GM18498 (cell line): Measurements from ENCODE around the gene SCRT2.

Experiments used
- ATAC-seq: cut with Tn5 transposase; IDR thresholded peaks from one replicate; pipeline ENCODE4 v1.9.1; 2021; ENCODE audit warnings: mild to moderate bottlenecking, moderate library complexity; ENCODE audit not compliant: unreplicated experiment

Gene SCRT2

DNA sequence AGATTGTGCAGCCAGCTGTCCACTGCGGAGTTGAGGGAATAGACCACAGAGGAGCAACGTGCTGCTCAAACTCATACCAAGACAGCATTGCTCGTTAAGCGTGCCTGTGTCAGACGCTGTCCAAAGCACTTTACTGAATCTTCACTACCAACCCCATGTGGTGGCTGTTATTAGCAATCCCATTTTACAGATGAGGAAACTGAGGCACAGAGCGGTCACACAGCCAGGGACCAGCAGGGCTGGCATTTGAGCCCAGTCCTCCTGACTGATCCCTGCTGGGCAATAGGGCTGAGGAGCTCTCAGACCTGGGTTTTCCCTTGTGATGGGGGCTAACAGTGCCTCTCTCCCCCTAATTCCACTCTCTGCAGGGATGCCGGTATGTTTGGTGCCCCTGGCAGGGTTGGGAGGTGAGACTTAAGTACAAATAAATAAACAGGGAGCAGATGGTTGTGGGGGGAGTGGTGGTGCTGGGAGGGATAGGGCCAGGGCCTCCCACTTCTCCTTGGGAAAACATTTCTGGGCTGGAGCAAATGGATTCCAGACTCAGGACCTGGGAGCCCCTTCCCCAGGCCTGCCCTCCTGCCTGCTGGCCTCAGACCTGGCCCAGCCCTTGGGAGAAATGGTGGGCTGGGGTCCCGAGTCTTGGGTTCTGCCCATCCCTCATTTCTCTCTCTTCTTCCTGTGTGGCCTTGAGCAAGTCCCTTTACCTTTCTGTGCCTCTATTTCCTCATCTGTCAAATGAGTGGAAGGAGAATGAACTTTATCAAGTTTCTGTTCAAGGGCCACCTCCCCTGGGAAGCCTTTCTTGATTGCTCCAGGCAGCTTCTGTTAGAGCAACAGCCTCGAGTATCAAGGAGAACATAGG is 40.3 kb downstream of the SCRT2 start:
- ATAC-seq, result no peak

DNA sequence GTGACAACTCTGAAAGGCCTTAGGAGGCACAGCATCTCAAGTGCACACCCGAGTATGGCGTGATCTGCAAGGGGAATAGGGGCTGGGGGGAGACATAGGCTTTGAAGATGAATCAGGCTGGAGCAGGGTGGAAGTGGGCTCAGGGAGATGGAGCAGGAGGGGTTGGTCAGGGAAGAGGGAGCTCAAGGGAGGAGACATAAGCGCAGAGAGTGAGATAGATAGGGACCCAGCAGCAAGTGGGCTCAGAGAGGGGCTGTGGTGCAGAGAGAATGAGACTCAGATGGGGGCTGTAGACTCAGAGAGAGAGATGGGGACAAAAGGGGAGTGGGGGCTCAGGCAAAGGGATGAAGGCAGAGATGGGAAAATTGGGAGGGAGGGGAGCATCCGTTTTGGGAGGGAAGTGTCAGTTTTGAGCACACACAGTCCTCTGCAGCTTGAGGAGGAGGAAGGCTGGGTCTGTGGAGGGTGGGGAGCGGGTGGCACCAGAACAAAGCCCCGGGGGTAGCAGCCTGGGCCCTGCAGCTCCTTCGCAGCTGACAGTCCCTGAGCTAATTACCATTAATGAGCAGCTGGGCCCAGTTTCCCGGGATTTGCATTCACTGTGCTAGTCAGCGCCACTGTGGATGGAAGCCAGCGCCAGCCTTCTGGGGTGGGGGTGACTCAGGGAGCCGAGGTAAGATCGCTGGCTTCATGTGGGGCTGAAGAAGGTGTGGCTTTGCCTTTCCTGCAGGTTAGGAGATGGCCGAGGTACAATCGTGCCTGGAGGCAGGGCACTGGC is 41.3 kb downstream of the SCRT2 start:
- ATAC-seq, result no peak

DNA sequence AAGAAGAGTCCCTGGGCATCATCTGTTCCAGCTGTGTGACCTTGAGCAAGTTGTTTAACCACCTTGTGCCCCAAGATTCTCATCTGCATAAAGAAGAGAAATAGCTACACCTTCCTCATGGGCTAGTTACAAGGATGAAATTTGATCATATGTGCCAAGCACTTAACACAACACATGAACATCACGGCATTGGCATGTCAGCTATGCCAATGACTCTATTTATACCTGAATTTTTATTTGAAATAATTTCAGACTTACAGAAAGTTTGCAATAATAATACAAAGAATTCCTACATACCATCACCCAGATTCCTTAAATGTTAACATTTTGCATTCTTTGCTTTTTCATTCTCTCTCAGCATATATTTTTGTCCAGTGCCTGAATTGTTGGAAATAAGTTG is 44.5 kb downstream of the SCRT2 start:
- ATAC-seq, result no peak

DNA sequence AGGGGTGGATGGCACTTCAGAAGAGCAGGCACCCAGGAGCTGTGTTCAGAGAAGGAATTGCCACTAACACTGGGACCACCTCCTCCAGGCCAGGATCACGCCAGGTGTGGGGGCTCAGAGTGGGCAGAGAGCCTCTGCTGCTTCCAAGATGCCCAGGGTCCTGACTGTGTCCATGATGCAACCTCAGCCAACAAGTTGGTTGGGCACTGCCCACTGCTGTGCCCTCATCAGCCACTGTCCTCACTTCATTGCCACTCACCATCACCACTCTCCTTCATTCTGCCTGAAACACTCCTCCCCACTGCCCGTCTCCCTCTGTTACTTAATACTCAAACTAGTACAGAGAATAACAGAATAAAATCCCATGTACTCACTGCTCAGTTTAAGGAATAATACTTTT is 49.0 kb downstream of the SCRT2 start:
- no peak for ATAC-seq

DNA sequence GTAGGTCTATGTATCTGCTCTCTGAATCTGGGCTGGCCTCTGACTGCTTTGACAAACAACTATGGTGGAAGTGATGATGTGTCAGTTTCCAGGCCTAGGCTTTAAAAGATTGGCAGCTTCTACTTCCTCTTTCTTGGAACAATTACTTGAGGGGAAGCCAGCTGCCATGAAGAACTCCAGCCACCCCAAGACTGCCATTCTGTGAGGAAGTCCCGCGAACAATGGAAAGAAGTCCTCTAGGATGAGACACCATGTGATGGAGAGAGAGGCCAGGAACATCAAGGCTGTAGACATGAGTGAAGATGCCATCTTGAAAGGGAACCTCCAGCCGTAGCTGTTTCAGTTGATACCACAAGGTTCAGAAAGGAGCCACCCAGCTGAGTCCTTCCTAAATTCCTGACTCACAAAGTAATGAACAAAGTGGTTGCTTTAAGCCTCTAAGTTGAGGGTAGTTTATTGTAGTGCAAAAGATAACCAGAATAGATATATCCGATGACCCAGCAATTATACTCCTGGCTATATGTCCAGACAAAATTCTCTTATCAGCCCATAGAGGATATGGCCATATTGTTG is 50.2 kb downstream of the SCRT2 start:
- no peak for ATAC-seq

DNA sequence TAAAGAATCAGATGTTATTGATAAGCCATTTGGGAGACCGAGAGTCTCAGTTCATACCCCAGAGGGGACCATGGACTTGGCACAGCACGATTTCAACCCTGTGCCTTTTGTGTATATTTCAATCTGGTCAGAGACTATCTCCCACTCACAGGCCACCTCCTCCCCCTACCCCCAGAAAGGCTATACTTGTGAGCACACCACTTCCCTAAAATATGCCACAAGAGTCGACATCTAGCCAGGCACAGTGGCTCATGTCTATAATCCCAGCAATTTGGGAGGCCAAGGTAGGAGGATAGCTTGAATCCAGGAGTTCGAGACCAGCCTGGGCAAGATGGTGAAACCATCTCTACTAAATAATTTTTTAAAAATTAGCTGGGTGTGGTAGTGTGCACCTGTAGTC is 51.9 kb downstream of the SCRT2 start:
- no peak for ATAC-seq

DNA sequence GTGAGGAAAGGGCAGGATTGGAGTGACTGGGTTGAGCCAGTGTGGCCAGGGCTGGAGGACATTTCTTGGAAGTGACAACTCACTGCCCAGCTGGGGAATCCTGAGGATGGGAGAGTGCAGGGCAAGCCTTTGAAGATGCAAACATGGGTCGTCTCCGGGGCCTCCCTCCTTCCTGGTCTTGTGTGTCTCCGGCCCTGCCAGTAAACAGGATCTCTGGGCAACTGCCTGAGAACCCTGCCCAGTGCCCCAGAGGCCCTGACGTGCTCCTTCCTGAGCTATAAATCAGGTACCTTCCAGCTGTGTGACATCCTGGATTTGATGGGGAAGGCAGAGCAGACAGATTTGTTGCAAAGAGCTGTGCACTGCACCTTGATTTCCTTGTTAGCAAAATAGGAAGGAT is 52.6 kb downstream of the SCRT2 start:
- ATAC-seq, result no peak

DNA sequence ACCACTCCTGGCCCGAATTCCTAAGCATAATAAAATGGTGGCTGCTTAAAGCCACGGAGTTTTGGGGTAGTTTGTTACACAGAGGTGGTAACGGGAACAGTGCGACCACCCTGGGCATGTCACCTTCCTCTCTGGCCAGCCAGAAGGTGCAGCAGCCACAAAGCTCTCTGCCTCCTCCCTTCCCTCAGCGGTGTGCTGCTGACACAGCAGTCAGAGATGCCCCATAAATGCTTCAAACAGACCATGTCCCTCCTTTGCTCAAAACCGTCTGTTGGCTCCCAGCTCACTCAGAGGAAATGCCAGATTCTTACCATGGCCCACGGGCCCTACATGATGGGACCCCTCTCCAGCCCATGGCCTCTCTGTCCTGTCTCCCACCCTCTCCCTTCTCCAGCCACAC is 53.4 kb downstream of the SCRT2 start:
- ATAC-seq, result no peak

DNA sequence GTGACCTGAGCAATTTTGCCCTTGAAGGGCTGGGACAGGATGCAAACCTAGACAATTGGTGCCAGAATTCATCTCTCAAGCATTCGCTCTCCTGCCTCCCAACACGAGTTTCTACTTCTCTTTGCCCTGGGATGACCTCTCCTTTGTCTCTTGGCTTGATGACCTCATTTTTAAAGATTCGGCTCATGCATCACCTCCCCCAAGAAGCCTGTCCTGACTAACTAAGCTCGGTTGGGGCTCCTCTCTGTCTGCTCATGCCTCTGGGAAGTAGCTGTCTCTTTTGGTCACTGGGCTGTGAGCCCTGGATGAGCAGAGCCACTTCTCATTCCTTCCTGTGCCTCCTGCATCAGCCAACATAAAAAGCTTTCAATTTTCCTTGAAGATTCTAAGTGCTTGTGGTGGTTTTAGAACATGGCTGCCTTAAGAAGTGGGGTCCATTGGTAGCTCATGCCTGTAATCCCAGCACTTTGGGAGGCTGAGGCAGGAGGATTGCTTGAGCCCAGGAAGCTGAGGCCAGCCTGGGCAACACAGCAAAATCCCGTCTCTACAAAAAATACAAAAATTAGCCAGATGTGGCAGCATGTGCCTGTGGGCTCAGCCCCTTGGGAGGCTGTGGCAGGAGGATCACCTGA is 54.4 kb downstream of the SCRT2 start:
- no peak for ATAC-seq

DNA sequence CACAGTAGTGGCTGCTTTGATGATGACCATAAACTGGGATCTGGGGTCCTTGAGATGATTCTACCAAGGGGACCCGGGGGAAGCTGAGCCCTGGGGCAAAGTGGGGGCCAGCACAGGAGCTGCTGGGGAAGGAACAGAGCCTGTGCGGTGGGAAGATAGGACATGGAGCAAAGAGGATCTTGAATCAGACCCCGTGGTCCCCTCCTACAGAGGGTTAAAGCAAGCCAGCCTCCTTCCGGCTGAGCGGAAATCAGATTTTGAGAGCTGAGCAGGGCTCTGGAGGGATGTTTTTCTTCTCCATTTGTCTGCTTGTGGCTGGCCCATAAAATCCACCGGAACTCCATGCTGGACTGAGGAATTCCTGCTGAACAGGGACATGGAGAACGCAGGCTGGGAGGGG is 55.4 kb downstream of the SCRT2 start:
- no peak for ATAC-seq

DNA sequence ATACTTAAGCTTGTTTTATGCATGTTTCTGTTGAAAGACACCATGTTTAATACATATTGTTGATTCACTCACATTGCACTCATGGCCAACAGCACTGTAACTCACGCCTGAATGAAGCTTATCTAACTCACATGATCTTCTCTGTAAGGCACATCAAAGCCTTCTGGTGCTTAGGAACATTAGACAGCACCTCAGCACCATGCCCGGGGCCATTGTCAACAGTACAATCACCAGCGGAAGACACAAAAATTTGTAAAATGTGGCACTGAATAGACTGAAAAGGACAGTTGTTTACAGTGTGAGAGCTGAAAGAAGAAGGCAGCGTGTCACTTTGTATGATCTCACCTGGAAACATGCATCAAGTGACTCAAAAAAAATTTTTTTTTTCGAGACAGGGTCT is 56.6 kb downstream of the SCRT2 start:
- ATAC-seq, result no peak

DNA sequence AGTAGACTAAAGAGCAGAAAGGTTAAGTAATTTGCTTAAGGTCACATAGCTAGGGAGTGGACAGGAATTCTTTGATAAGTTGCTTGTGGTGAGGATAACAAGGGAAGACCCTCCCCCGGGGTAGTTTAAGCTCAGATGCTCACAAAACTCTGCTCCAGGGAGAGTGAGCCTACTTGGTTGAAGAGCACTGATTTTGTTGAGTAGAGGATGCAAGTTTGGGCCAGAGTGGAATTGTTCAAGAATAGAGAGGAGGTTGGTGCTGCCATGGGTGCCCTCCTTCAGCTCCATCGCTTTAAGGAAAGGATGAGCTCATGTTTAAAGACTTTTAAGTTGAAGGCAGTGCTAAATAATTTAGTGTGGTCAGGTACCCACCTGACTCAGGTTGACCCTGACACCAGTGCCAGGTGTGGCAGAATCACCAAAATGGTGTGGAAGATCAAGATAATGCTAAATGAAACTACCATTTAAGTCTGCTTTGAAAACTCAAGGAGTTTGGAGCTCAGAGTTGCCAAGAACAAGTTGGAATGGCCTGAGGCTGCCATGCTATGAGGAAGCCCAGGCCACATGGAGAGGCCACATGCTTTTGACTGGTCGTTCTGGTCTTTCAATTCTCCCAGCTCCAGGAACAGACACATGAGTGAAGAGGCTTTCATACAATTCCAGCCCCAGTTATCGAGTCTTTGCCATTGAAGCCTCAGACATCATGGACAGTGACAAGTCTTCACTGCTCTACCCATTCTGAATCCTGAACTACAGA is 57.5 kb downstream of the SCRT2 start:
- ATAC-seq, result no peak

DNA sequence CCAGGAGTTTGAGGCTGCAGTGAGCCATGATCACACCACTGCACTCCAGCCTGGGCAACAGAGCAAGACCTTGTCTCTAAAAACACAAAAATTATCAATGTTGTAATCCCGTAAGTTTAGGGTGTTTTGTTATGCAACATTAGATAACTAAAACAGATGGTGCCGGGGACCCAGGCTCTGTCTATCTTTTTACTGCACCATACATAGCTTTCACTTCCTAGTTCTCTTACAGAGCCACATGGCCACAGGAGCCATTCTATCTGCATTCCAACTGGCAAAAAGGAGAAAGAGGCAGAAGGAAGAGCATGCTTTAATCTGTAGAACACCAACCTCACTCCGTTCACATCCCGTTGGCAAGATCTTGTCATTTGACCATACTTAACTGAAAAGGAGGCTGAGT is 60.1 kb downstream of the SCRT2 start:
- no peak for ATAC-seq

DNA sequence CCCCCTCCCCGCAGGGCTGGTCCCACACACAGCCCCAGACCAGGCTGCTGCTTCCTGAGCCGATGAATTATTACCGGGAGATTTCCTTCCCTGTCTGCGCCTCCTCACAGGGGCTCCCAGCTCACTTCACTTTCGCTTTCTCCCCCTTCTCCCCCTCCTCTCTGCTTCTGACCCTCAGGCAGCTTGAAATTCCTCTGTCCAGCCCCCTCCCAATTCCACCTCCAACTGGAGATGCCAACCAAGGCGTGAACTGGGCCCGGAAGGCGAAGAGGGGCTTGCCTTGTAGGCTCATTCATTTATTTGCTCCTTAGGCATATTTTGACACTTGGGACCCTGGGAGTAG is 63.8 kb downstream of the SCRT2 start:
- no peak for ATAC-seq
